CD4-positive, CD25-positive, alpha-beta regulatory T cell (primary cell): ENCODE results near the gene ADARB1. TPM values are rescaled to one million over a fixed set of nuclear protein-coding genes. Genes with fewer than 3 reads are reported as not detected.
A peak's percentile ranks its signal among the peaks of the same experiment; 100 is the strongest.

Source experiments
- ATAC-seq, 2 donors: fragments of 150-1000 bp; cut with Tn5 transposase; one replicate each; pipeline ENCODE4 v1.10.0; 2021; ENCODE audit warnings: low read depth in 2 of 2, moderate number of reproducible peaks in 2 of 2, moderate library complexity in 1 of 2
- DNase-seq, 3 donors: peaks; one replicate each; pipeline versions ENCODE4 v3.0.0 to v3.0.0-alpha.2; 2012 to 2022; ENCODE audit warnings: mixed read lengths in 1 of 3
- H3K27ac ChIP-seq: one replicate; pipeline ENCODE4 v1.7.0; 2013; ENCODE audit warnings: mild to moderate bottlenecking, low read length; ENCODE audit not compliant: insufficient read depth, poor library complexity, severe bottlenecking
- H3K27me3 ChIP-seq: one replicate; pipeline ENCODE4 v1.7.0; 2013; ENCODE audit warnings: low read length; ENCODE audit not compliant: control insufficient read depth, insufficient read depth
- H3K36me3 ChIP-seq: one replicate; pipeline ENCODE4 v1.7.0; 2013; ENCODE audit warnings: mild to moderate bottlenecking, low read length, moderate library complexity; ENCODE audit not compliant: control insufficient read depth, insufficient read depth
- H3K4me1 ChIP-seq: 2 replicates; pipeline ENCODE4 v1.7.0; 2013; ENCODE audit warnings: mild to moderate bottlenecking, low read length; ENCODE audit not compliant: insufficient read depth, control insufficient read depth, poor library complexity, severe bottlenecking
- H3K4me3 ChIP-seq: one replicate; pipeline ENCODE4 v1.7.0; 2013; ENCODE audit warnings: low read depth, mild to moderate bottlenecking, low read length, moderate library complexity
- H3K9me3 ChIP-seq, 2 experiments: 1 replicate in 1 of 2; 2 replicates in 1 of 2; pipeline ENCODE4 v1.7.0; 2013; ENCODE audit warnings: low read length in 2 of 2, mild to moderate bottlenecking in 1 of 2, moderate library complexity in 1 of 2; ENCODE audit not compliant: control insufficient read depth in 2 of 2
- H3K27ac Mint-ChIP-seq, 3 donors: one replicate each; pipeline ENCODE4 v1.8.0; 2020 to 2022; ENCODE audit warnings: mild to moderate bottlenecking in 3 of 3, mixed read lengths in 3 of 3, moderate library complexity in 2 of 3
- H3K27me3 Mint-ChIP-seq: one replicate; pipeline ENCODE4 v1.8.0; 2022; ENCODE audit warnings: mild to moderate bottlenecking, mixed read lengths
- H3K36me3 Mint-ChIP-seq: one replicate; pipeline ENCODE4 v1.8.0; 2020; ENCODE audit warnings: mixed read lengths
- H3K4me1 Mint-ChIP-seq, 4 donors: one replicate each; pipeline ENCODE4 v1.8.0; 2020 to 2022; ENCODE audit warnings: mixed read lengths in 4 of 4, mild to moderate bottlenecking in 1 of 4
- H3K4me3 Mint-ChIP-seq, 4 donors: one replicate each; pipeline ENCODE4 v1.8.0; 2020 to 2022; ENCODE audit warnings: mild to moderate bottlenecking in 4 of 4, mixed read lengths in 4 of 4, moderate library complexity in 3 of 4
- H3K9me3 Mint-ChIP-seq, 7 donors: one replicate each; pipeline ENCODE4 v1.8.0; 2020 to 2022; ENCODE audit warnings: mixed read lengths in 7 of 7, mild to moderate bottlenecking in 3 of 7, moderate library complexity in 2 of 7
- polyA plus RNA-seq, 4 donors: library from polyadenylated mRNA; unstranded; fragments of 300-500 nt; fragmentation: Illumina TruSeq; gene quantifications; one replicate each; pipeline ENCODE4 v1.2.3, GENCODE V29; 2021
- total RNA-seq: library from RNA; stranded (reverse); gene quantifications from one replicate; pipeline ENCODE4 v1.2.3, GENCODE V29; 2022

The ADARB1 gene
- total and polyA plus RNA-seq, 5 donors from 2014 or later = 2.8 to 52.9 (median 5.6) TPM

DNA sequence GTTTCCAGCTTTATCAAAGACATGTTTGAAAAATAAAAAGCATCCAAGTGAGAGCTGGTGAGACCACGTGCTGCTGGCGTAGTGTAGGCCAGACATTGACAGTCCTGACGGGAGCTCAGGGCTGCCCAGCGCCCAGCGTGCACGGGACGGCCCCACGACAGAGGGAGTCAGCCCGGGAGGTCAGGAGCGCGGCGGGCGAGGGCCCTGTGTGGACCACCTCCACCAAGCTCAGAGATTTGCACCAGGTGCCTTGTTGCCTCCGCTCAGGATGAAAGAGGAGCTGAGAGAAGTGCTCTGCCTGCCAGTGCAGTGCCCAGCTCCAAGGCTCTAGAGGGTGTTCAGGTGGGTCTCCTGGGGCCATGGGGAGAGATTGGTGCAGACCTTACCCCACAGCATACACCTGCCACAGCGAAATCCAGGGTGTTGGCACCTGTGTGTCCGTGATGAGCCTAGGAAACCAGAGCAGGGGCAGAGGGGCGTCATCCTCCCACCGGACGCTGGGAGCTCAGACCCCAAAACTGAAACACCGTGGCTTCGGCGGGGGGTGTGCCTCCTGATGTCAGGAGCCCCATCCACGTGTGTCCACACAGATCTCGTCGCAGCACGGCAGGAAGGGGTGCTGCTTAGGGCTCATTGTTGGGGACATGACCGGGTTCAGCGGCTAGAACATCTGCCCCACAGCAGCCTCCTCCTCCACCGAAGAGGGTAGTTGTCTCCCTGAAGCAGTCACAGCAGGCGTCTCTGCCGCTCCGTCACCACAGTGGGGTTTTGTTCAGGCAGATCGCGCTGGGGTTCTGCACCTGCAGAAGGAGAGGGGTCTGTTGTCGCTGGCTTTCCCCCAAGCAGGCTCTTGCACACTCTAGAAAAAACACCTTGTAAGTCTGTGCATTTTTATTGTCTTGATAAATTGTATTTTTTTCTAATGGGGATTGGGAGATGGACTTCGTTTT, 149.1 kb downstream of the ADARB1 start:
- no peak for ATAC-seq
- H3K9me3 ChIP-seq = no peaks in the 10 kb centered on the region
- H3K27ac Mint-ChIP-seq = peak overlapping the region in 2 of 3 donors; percentile 29 to 43
- no peaks in the 10 kb centered on the region for H3K27me3 Mint-ChIP-seq
- no peak overlapping the region for H3K27ac ChIP-seq
- H3K36me3 Mint-ChIP-seq = peaks cover 21% of the 10 kb centered on the region
- peaks cover 24% of the 10 kb centered on the region for H3K4me1 ChIP-seq
- H3K4me3 ChIP-seq = no peak overlapping the region
- peaks cover 21% of the 10 kb centered on the region for H3K36me3 ChIP-seq
- H3K27me3 ChIP-seq = no peaks in the 10 kb centered on the region
- peaks cover 11 to 42% (median 17%) of the 10 kb centered on the region in 4 donors for H3K4me1 Mint-ChIP-seq
- no peaks in the 10 kb centered on the region for H3K9me3 Mint-ChIP-seq
- H3K4me3 Mint-ChIP-seq = peak overlapping the region in 2 of 4 donors; percentile 79 to 88
- no peak for DNase-seq

DNA sequence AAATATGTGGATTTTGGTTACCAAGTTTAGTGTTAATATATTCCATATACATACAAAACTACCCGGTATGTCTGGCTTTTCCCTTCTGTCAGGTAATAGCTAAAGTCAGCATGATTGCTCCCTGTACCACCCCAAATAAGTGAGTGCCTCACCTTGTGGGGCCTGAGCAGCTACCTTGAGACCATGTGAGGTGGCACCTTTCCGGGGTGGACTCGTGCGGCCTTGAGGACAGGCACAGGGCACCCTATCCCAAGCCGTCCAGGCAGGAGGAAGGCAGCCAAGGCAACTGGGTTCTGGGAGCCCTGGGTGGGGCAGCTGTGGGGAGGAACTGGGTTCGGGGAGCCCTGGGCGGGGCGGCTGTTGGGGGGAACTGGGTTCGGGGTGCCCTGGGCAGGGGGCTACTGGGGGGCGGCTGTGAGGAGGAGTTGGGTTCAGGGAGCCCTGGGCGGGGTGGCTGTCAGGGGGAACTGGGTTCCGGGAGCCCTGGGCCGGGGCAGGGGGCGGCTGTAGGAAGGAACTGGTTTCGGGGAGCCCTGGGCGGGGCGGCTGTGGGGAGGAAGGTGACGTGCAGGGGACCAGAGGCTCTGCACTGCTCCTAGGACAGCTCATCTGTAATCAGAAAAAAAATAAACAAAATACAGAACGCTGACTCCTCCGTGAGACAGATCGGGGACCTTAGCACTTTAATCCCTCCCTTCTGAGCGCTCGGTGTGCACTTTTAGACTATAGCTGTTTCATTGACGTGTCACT, 150.0 kb downstream of the ADARB1 start:
- Histone ChIP-seq H3K36me3 (peaks cover 20% of the 10 kb centered on the region), H3K27me3 (no peaks in the 10 kb centered on the region), H3K4me1 (peaks cover 24% of the 10 kb centered on the region), H3K4me3 (peak overlapping the region; percentile 31), H3K27ac (peak overlapping the region; percentile 75), H3K9me3 (no peaks in the 10 kb centered on the region)
- peaks cover 17% of the 10 kb centered on the region for H3K36me3 Mint-ChIP-seq
- H3K27me3 Mint-ChIP-seq = peaks cover 4% of the 10 kb centered on the region
- peaks cover 15 to 49% (median 17%) of the 10 kb centered on the region in 4 donors for H3K4me1 Mint-ChIP-seq
- peaks cover 0 to 2% (median 0%) of the 10 kb centered on the region in 7 donors for H3K9me3 Mint-ChIP-seq
- DNase-seq (peak; percentile 21 to 70 (median 51)), ATAC-seq (peak; percentile 72 to 74)
- H3K4me3 Mint-ChIP-seq = peak overlapping the region in 3 of 4 donors; percentile 50 to 88 (median 79)
- peak overlapping the region; percentile 36 to 88 (median 60) for H3K27ac Mint-ChIP-seq

DNA sequence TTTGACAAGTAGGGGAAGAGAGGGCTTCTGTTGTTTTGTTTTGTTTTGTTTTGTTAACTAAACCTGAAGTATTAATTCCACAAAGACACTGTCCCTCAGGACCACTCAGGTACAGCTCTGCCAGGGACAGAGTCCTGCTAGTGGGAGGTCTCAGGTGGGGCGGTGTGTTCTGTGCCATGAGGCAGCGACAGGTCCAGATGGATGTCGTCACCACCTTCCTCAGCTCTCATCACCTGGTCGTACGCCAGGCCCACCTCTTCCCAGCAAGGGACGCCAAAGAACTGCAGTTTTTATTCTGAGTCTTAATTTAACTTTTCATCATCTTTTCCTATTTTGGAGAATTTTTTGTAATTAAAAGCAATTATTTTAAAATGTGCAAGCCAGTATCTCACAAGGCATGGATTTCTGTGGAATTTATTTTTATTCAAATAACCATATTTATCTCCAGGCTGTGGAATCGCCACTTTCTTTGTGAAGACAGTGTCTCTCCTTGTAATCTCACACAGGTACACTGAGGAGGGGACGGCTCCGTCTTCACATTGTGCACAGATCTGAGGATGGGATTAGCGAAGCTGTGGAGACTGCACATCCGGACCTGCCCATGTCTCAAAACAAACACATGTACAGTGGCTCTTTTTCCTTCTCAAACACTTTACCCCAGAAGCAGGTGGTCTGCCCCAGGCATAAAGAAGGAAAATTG, 150.8 kb downstream of the ADARB1 start:
- Mint-ChIP-seq H3K4me1 (peaks cover 15 to 49% (median 17%) of the 10 kb centered on the region in 4 donors), H3K27me3 (peaks cover 4% of the 10 kb centered on the region), H3K4me3 (peak overlapping the region in 2 of 4 donors; percentile 79 to 88), H3K36me3 (peaks cover 17% of the 10 kb centered on the region), H3K27ac (peak overlapping the region; percentile 36 to 88 (median 60)), H3K9me3 (peaks cover 0 to 2% (median 0%) of the 10 kb centered on the region in 7 donors)
- no peak for ATAC-seq
- DNase-seq = no peak
- peaks cover 24% of the 10 kb centered on the region for H3K4me1 ChIP-seq
- H3K4me3 ChIP-seq = peak overlapping the region; percentile 31
- peak overlapping the region; percentile 75 for H3K27ac ChIP-seq
- H3K27me3 ChIP-seq = no peaks in the 10 kb centered on the region
- H3K9me3 ChIP-seq = no peaks in the 10 kb centered on the region
- H3K36me3 ChIP-seq = peaks cover 20% of the 10 kb centered on the region

DNA sequence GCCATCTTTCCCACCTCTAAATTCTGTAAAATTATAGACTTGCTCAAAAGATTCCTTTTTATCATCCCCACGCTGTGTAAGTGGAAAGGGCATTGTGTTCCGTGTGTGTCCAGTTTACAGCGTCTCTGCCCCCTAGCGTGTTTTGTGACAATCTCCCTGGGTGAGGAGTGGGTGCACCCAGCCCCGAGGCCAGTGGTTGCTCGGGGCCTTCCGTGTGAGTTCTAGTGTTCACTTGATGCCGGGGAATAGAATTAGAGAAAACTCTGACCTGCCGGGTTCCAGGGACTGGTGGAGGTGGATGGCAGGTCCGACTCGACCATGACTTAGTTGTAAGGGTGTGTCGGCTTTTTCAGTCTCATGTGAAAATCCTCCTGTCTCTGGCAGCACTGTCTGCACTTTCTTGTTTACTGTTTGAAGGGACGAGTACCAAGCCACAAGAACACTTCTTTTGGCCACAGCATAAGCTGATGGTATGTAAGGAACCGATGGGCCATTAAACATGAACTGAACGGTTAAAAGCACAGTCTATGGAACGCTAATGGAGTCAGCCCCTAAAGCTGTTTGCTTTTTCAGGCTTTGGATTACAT, 151.5 kb downstream of the ADARB1 start:
- H3K36me3 Mint-ChIP-seq = peaks cover 17% of the 10 kb centered on the region
- ATAC-seq (no peak), DNase-seq (no peak)
- H3K27me3 ChIP-seq = no peaks in the 10 kb centered on the region
- H3K27me3 Mint-ChIP-seq = peaks cover 4% of the 10 kb centered on the region
- H3K4me1 Mint-ChIP-seq = peaks cover 15 to 49% (median 17%) of the 10 kb centered on the region in 4 donors
- peaks cover 24% of the 10 kb centered on the region for H3K4me1 ChIP-seq
- no peak overlapping the region for H3K4me3 ChIP-seq
- peak overlapping the region in 1 of 4 donors; percentile 81 for H3K4me3 Mint-ChIP-seq
- peaks cover 15% of the 10 kb centered on the region for H3K36me3 ChIP-seq
- H3K9me3 ChIP-seq = no peaks in the 10 kb centered on the region
- H3K27ac ChIP-seq = no peak overlapping the region
- peaks cover 0 to 2% (median 0%) of the 10 kb centered on the region in 7 donors for H3K9me3 Mint-ChIP-seq
- peak overlapping the region in 2 of 3 donors; percentile 36 to 76 for H3K27ac Mint-ChIP-seq

DNA sequence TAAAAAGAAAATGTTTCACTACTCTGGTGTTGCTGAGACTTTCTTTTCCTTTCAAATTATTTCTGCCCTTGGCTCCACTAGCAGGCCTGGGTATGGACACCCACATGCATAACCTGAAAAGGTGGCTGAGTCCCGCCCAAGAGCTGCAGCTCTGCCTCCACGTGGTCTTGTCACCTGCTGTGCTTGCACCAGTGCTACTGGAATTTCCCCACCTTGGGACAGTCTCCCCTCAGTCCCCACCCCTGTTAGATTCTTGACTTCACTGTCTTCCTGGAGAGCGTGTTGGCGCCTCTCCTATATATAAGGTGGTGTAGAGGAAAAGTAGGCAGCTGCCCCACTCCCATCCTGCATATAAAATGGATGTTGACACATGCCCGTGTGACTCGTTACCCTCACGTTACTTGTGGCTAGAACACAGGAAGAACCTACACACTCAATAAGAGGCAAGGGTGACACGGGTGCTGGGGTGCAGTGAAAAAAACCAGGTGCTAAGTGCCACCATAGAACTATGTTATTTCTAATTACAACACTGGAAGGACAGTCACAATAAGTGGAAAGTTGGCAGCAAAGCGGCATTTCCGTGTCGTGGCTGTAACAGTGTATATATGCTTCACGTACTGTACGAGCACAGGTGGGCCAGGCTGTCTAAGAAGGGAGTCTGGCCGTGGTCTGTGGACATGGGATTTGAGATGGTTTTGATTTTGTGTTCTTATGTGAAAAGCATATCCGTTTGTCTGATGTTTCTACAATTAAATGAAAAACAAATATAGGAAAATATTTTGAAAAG, 152.4 kb downstream of the ADARB1 start:
- peak overlapping the region in 1 of 4 donors; percentile 81 for H3K4me3 Mint-ChIP-seq
- peak in 2 of 3 donors; percentile 31 to 51 for DNase-seq
- H3K4me1 ChIP-seq = peaks cover 24% of the 10 kb centered on the region

DNA sequence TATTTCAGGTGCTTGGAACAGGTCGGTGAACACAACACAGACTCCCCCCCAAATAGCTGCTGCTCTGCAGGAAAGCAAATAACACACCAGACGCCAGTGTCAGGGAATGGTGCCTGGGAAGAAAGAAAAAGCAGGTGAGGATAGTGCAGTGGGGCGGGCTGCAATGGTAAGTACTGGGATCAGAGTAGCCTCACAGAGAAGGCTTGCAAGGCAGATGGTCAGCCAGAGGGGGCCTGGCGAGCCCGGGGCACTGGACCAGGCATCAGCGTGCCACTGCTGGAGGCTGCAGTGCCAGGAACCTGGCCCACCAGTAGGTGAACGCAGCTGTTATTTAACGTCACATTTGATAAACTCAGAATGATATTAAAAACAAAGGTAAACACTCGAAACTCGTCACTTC, 153.4 kb downstream of the ADARB1 start:
- H3K36me3 Mint-ChIP-seq = peaks cover under 1% of the 10 kb centered on the region

More for the DNA sequence above, 152.4 kb downstream of the ADARB1 start:
- Mint-ChIP-seq H3K9me3 (peaks cover 0 to 2% (median 0%) of the 10 kb centered on the region in 7 donors), H3K36me3 (peaks cover 9% of the 10 kb centered on the region), H3K27ac (peak overlapping the region in 2 of 3 donors; percentile 62 to 76), H3K4me1 (peaks cover 15 to 51% (median 18%) of the 10 kb centered on the region in 4 donors), H3K27me3 (peaks cover 8% of the 10 kb centered on the region)
- peaks cover 7% of the 10 kb centered on the region for H3K36me3 ChIP-seq
- no peaks in the 10 kb centered on the region for H3K9me3 ChIP-seq
- no peak overlapping the region for H3K4me3 ChIP-seq
- ATAC-seq = no peak
- H3K27me3 ChIP-seq = no peaks in the 10 kb centered on the region
- peak overlapping the region; percentile 41 for H3K27ac ChIP-seq

More for the DNA sequence above, 153.4 kb downstream of the ADARB1 start:
- H3K4me1 Mint-ChIP-seq = peaks cover 15 to 58% (median 21%) of the 10 kb centered on the region in 4 donors
- peaks cover 14% of the 10 kb centered on the region for H3K27me3 Mint-ChIP-seq
- peak overlapping the region in 2 of 3 donors; percentile 57 to 69 for H3K27ac Mint-ChIP-seq
- no peak for DNase-seq
- H3K9me3 ChIP-seq = no peaks in the 10 kb centered on the region
- H3K9me3 Mint-ChIP-seq = peaks cover 0 to 2% (median 0%) of the 10 kb centered on the region in 7 donors
- no peak overlapping the region for H3K4me3 ChIP-seq
- H3K4me3 Mint-ChIP-seq = peak overlapping the region in 2 of 4 donors; percentile 21 to 55
- ATAC-seq = no peak
- no peaks in the 10 kb centered on the region for H3K27me3 ChIP-seq
- peaks cover 24% of the 10 kb centered on the region for H3K4me1 ChIP-seq
- H3K27ac ChIP-seq = no peak overlapping the region
- peaks cover 3% of the 10 kb centered on the region for H3K36me3 ChIP-seq
